ENCODE results near the gene PTER.
A peak's percentile ranks its signal among the peaks of the same experiment; 100 is the strongest.

The PTER gene

GRCh38 chr10:16493884-16494536, 57.2 kb downstream of the PTER start:
- H3K27ac ChIP-seq, result no peak overlapping the region
- TF ChIP-seq CTCF (conservative IDR thresholded peaks at IDR 0.05) (no peak), ZFX (IDR thresholded peaks at IDR 0.05) (no peak)

GRCh38 chr10:16497911-16498310, 61.1 kb downstream of the PTER start:
- H3K27ac ChIP-seq, result no peak overlapping the region
- TF ChIP-seq ZFX (IDR thresholded peaks at IDR 0.05), result no peak
- TF ChIP-seq CTCF (conservative IDR thresholded peaks at IDR 0.05), result no peak

GRCh38 chr10:16505161-16505560, 68.4 kb downstream of the PTER start:
- no peak overlapping the region for H3K27ac ChIP-seq
- TF ChIP-seq ZFX (IDR thresholded peaks at IDR 0.05) (no peak), CTCF (conservative IDR thresholded peaks at IDR 0.05) (no peak)

- TF ChIP-seq ZFX (IDR thresholded peaks at IDR 0.05) (no peak), CTCF (conservative IDR thresholded peaks at IDR 0.05) (no peak)
- H3K27ac ChIP-seq, result no peak overlapping the region
Measured at GRCh38 chr10:16509996-16510395, 73.2 kb downstream of the PTER start.

GRCh38 chr10:16510843-16511242, 74.0 kb downstream of the PTER start:
- TF ChIP-seq ZFX (IDR thresholded peaks at IDR 0.05) (no peak), CTCF (conservative IDR thresholded peaks at IDR 0.05) (no peak)
- no peak overlapping the region for H3K27ac ChIP-seq

- peak; percentile 47 for TF ChIP-seq CTCF (conservative IDR thresholded peaks at IDR 0.05)
- TF ChIP-seq ZFX (IDR thresholded peaks at IDR 0.05), result no peak
- H3K27ac ChIP-seq, result no peak overlapping the region
Measured at GRCh38 chr10:16518822-16519221, 82.0 kb downstream of the PTER start.

GRCh38 chr10:16519250-16519907, 82.6 kb downstream of the PTER start:
- H3K27ac ChIP-seq, result no peak overlapping the region
- no peak for TF ChIP-seq ZFX (IDR thresholded peaks at IDR 0.05)
- no peak; the same call in 1 of the 2 replicates for TF ChIP-seq CTCF (conservative IDR thresholded peaks at IDR 0.05)
